Activated CD8-positive, alpha-beta memory T cell treated with anti-CD3 and anti-CD28 coated beads for 1 hour (primary cell): ENCODE data around the gene HTRA1.

Experiments used
- DNase-seq, 2 donors: peaks; one replicate each; pipeline ENCODE4 v3.0.0-alpha.2; 2020; ENCODE audit warnings: low read depth in 1 of 2; ENCODE audit errors: extremely low read depth in 1 of 2

HTRA1 gene

DNA sequence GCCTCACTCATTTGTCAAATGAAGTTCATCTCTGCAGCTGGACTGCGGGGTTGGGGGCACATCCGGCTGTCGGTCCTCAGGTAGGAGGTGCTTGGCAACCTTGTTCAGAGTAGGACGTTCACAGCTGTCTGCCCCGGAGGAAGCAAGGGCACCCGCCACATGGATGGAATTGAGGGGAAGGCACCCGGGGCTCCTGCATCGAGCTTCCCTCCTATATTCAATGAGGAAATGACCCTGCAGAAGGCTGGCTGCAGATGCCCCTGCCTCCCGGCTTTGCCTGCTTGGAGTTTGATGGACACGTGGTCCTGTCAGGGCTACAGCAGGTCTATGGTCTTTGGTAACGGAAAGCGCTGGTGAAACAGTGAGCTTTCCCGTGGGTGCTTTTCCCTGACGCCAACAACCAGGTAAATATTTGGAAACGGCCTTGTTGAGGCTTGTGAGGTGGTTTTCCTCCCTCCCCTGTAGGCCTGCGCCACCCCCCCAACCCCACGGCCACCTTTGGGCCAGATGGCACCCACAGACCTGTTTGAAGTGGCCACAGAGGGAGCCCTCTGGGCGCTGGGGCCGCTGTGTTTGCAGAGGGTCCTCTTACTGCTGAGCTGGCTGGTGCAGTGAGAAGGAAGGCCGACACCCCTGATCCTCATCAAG lies 32.9 kb downstream of the HTRA1 start:
- no peak for DNase-seq

DNA sequence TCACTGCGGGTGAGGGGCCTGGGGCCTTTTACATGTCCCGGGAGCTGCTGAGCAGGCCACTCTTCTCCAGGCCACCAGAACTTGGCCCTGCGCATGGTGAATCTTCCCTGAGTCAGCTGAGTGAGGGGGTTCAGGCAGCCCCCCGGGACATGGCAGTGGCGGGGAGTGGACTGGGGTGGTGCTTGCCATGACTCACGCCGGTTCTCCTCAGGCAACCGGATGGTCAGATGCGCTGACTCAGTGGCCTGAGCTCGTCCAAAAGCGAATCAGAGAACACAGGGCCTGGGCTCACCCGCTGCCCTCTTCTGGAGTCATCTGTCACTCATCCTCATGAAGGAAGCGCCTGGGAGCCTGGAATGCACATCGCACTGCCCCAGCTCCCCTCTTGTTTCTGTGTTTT lies 33.5 kb downstream of the HTRA1 start:
- DNase-seq: no peak

- DNase-seq: no peak
Measured at GRCh38 chr10:122495406-122496340, 34.3 kb downstream of the HTRA1 start.

DNA sequence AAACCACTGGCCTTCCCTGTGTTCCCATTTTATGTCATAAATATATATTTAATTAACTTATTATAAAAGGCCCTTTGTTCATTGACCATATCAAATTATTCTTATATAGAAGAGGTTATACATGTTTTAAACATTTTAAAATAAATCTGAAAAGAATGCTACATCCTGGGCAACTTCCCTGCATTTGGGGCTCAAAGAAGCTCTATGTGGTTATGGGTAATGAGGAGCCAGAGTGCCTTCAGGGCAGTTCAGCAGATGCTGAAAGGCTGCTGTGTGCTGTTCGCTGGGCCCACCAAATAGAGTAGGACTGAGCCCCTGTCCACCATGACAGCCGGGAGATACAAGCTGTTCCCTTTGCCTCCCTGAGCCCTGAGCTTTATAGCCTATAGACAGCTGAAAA lies 35.9 kb downstream of the HTRA1 start:
- no peak for DNase-seq

GRCh38 chr10:122498521-122498920 lies 37.2 kb downstream of the HTRA1 start:
- no peak for DNase-seq

GRCh38 chr10:122499012-122499411 lies 37.7 kb downstream of the HTRA1 start:
- DNase-seq: no peak

GRCh38 chr10:122499491-122499941 lies 38.2 kb downstream of the HTRA1 start:
- no peak for DNase-seq

GRCh38 chr10:122500194-122500593 lies 38.8 kb downstream of the HTRA1 start:
- no peak for DNase-seq

GRCh38 chr10:122500726-122501125 lies 39.4 kb downstream of the HTRA1 start:
- DNase-seq: no peak

DNA sequence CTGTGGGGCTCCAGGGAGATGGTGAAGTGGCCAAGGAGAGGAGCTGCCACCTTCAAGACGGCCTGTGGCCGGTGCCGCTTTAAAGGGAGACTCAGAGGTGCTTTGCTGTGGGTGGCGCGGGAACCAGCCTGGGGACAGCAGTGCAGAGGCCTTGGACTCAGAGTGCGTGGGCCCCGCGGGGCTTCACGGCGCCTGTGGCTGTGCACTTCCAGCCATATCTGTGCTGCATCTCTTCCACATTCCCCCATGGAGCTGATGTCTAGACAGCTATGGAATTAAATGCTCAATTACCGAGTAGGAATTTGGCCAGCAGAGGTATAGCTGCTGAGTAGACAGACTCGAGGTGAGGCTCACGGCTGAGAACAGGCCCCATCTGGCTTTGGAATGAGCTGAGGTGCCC lies 41.7 kb downstream of the HTRA1 start:
- no peak for DNase-seq

DNA sequence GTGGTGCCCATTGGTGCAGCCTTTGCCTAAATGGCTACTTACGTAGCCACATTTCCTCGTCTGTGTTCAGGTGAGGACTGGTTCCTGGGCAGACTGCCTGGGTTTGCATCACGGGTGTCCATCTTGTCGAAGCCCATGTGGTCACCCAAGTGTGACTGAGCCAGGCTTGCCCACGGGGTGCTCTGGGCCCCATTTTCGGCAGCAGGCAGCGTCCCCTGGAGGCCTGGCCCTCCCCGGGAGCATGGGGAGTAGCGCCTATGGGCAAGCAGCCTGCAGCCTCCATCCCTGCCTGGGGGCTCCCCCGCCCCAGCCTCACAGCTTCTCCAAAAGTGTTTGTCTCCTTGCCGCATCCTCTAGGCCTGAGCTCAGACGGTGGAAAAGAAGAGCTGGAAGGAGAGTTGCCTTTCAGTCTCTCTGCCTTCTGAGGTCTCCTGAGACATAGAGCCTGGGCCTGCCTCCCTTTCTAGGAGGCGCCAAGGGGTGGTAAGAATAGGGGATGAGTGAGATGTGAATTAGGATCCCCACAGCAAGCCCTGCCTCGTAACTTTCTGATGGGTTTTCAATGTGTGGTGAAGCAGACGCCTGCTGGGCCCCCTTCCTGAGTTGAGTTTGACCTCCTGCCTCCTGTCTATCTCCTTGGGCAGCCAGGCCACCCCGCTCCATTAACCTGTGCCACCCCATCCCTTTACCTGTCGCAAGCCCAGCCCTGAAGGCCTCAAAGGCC lies 42.7 kb downstream of the HTRA1 start:
- DNase-seq: no peak

- no peak for DNase-seq
Measured at GRCh38 chr10:122504610-122504950, 43.2 kb downstream of the HTRA1 start.

GRCh38 chr10:122505011-122505410 lies 43.7 kb downstream of the HTRA1 start:
- no peak for DNase-seq

GRCh38 chr10:122505885-122506645 lies 44.7 kb downstream of the HTRA1 start:
- DNase-seq: no peak

DNA sequence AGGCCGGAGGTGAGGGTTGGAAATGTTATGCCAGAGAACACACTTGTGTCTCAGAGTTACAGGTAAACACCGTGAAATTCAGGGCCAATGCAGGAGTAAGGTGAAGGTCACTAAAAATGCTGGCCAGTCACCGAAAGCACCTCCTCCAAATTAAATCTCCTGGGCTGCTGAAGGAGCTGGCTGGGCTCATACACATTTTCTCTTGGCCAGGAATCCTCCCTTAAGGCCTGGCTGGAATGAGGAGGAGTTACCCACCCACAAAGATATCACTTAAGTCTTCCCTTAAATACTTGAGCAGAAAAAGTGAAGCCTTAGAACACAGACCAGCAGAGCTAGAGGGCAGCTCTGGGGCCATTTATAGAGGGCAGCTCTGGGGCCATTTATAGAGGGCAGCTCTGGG lies 46.3 kb downstream of the HTRA1 start:
- no peak for DNase-seq

- DNase-seq: no peak
Measured at GRCh38 chr10:122508021-122508420, 46.7 kb downstream of the HTRA1 start.

GRCh38 chr10:122509323-122509722 lies 48.0 kb downstream of the HTRA1 start:
- no peak for DNase-seq

DNA sequence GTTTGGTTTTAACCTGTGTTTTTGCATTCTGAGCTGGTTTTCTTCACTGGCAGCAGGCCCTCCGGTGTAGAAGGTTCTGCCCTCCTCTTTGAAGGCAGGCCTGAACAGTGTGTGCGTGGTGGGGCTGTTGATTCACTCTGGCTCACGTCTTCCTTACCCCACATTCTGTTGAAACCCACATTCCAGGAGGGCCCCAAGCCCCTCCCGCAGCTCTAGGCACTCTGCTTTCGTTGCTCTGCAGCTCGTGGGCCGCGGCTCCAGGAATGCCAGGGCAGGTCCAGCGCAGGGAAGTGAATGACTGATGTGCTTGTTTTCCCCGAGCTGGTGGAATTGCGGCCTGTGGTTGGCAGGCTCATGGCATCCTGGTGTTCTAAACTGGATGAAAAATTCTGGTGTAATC lies 49.0 kb downstream of the HTRA1 start:
- DNase-seq: no peak

GRCh38 chr10:122510736-122511135 lies 49.4 kb downstream of the HTRA1 start:
- no peak for DNase-seq

DNA sequence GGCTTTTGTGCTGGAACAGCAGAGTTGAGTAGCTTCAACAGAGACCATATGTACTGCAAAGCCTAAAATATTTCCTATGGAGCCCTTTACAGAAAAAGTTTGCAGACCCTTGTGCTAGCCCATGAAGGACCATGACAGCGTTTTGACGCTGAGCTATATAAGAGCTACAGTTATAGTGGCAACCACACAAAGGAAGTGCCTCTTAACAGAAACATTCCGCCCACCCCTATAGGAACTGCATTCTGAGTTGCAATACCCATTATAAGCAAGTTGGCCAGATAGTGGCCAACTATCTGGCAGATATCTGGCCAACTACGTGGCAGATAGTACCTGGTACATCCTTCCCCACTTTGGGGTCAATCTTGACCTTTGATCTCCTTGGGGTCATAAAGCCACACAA lies 51.7 kb downstream of the HTRA1 start:
- no peak for DNase-seq
